A673 (cell line): ENCODE results near the gene ANKRD12. TPM values are rescaled to one million over a fixed set of nuclear protein-coding genes. Genes with fewer than 3 reads are reported as not detected.

Source experiments
- BruUV-seq: library from RNA; stranded (reverse); fragments of 400-500 nt; replicated peaks from 2 replicates; lab custom pipeline; 2021; lab: Mats Ljungman, UMichigan
- CTCF ChIA-PET: fragments of 300-600 bp; sonication (Branson Sonifier 250); formaldehyde crosslinking; loops from one replicate; lab custom pipeline; 2022; ENCODE audit warnings: antibody characterized with exemption; lab: Charles Lee
- POLR2A ChIA-PET: fragments of 300-600 bp; sonication (Branson Sonifier 250); formaldehyde crosslinking; loops from one replicate; lab custom pipeline; 2022; ENCODE audit warnings: antibody characterized with exemption; ENCODE audit not compliant: low non-redundant PET; lab: Charles Lee
- DNase-seq: peaks from one replicate; pipeline ENCODE4 v3.0.0-alpha.2; 2015; ENCODE audit warnings: low spot score
- H3K27ac ChIP-seq: fragments of 200-600 bp; sonication (generic); 2 replicates; pipeline ENCODE4 v1.5.1; 2016; ENCODE audit warnings: mixed run types, low read depth, mild to moderate bottlenecking, mixed read lengths, antibody characterized with exemption, low read length; ENCODE audit not compliant: poor library complexity, severe bottlenecking
- H3K27me3 ChIP-seq: fragments of 200-600 bp; sonication (generic); replicated peaks from 2 replicates; pipeline ENCODE4 v1.6.1; 2017; ENCODE audit warnings: mixed run types, low read depth, mild to moderate bottlenecking, mixed read lengths, antibody characterized with exemption, low read length; ENCODE audit not compliant: insufficient read depth, poor library complexity
- H3K36me3 ChIP-seq: fragments of 200-600 bp; sonication (generic); 2 replicates; pipeline ENCODE4 v1.6.1; 2016; ENCODE audit warnings: mixed run types, mild to moderate bottlenecking, mixed read lengths, antibody characterized with exemption, low read length; ENCODE audit not compliant: insufficient read depth, poor library complexity, severe bottlenecking
- H3K4me1 ChIP-seq: fragments of 200-600 bp; sonication (generic); 2 replicates; pipeline ENCODE4 v1.6.1; 2017; ENCODE audit warnings: mixed run types, mild to moderate bottlenecking, mixed read lengths, antibody characterized with exemption, low read length; ENCODE audit not compliant: insufficient read depth, poor library complexity, severe bottlenecking
- H3K4me3 ChIP-seq: fragments of 200-600 bp; sonication (generic); 2 replicates; pipeline ENCODE4 v1.5.1; 2016; ENCODE audit warnings: low read depth, mixed run types, mild to moderate bottlenecking, mixed read lengths, low read length; ENCODE audit not compliant: poor library complexity, severe bottlenecking
- H3K9me3 ChIP-seq: fragments of 200-600 bp; sonication (generic); 2 replicates; pipeline ENCODE4 v1.6.1; 2016; ENCODE audit warnings: mixed run types, low read depth, mild to moderate bottlenecking, mixed read lengths, antibody characterized with exemption, low read length; ENCODE audit not compliant: poor library complexity, severe bottlenecking
- EZH2 ChIP-seq: fragments of 200-600 bp; sonication (generic); IDR thresholded peaks from 2 replicates; pipeline ENCODE4 v1.6.1; 2017; ENCODE audit warnings: borderline replicate concordance, low read depth, mild to moderate bottlenecking, mixed read lengths, antibody characterized with exemption, low read length; ENCODE audit not compliant: poor library complexity, severe bottlenecking
- intact Hi-C: fragments of 100-400 bp; cut with micrococcal nuclease; formaldehyde crosslinking; loops from one replicate; pipeline ENCODE4 v1.10.0; 2022; ENCODE audit not compliant: unreplicated experiment
- total RNA-seq: library from RNA; stranded (reverse); gene quantifications from 2 replicates; pipeline ENCODE4 v1.2.3, GENCODE V29; 2021
- TF ChIP-seq, protein P1 (sequence below): fragments of 300-800, 200-600 bp; sonication (generic); conservative IDR thresholded peaks from 2 replicates; pipeline ENCODE4 v1.5.1; 2017; ENCODE audit warnings: low read depth, mild to moderate bottlenecking, antibody characterized with exemption, low read length, moderate library complexity, mixed read lengths

Gene ANKRD12
- total RNA-seq, 1 experiment from 2014 or later = 24.2 TPM

GRCh38 chr18:9096685-9097084, 39.9 kb upstream of the ANKRD12 start:
- BruUV-seq = no TSS peak
- Histone ChIP-seq H3K36me3 (no peaks in the 10 kb centered on the region), H3K4me1 (peaks cover 3% of the 10 kb centered on the region), H3K27me3 (no peaks in the 10 kb centered on the region), H3K27ac (no peak overlapping the region), H3K9me3 (no peaks in the 10 kb centered on the region), H3K4me3 (no peak overlapping the region)
- TF ChIP-seq, protein P1, sequence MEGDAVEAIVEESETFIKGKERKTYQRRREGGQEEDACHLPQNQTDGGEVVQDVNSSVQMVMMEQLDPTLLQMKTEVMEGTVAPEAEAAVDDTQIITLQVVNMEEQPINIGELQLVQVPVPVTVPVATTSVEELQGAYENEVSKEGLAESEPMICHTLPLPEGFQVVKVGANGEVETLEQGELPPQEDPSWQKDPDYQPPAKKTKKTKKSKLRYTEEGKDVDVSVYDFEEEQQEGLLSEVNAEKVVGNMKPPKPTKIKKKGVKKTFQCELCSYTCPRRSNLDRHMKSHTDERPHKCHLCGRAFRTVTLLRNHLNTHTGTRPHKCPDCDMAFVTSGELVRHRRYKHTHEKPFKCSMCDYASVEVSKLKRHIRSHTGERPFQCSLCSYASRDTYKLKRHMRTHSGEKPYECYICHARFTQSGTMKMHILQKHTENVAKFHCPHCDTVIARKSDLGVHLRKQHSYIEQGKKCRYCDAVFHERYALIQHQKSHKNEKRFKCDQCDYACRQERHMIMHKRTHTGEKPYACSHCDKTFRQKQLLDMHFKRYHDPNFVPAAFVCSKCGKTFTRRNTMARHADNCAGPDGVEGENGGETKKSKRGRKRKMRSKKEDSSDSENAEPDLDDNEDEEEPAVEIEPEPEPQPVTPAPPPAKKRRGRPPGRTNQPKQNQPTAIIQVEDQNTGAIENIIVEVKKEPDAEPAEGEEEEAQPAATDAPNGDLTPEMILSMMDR = no peak
- no peak for TF ChIP-seq EZH2
- no peak for DNase-seq
- ChIA-PET CTCF (no interaction called here), POLR2A (no interaction called here)
- intact Hi-C loops = no loop called here

DNA sequence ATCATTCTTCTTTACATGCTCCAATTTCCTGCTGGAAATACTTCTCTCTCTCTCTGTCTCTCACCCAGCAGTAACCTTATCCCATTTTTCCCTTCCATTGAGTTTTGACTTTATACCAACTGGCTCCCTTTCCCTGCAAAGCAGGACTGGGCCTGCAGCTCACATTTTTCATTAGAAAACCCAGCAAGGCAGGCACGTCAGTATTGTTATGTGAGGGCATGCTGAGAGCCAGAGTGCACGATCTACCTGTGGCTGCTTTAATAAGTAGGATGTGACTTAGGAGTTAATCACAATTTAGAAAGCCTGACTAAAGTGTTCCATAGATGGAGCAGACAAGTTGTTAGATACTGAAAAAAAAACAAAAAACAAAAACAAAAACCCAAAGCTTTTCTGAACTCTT, 39.2 kb upstream of the ANKRD12 start:
- no peak for TF ChIP-seq EZH2
- TF ChIP-seq, protein P1 = no peak
- Histone ChIP-seq H3K9me3 (no peaks in the 10 kb centered on the region), H3K4me1 (peaks cover 6% of the 10 kb centered on the region), H3K4me3 (no peak overlapping the region), H3K27ac (no peak overlapping the region), H3K36me3 (no peaks in the 10 kb centered on the region), H3K27me3 (no peaks in the 10 kb centered on the region)
- intact Hi-C loops = no loop called here
- CTCF ChIA-PET = no interaction called here
- POLR2A ChIA-PET = no interaction called here
- no peak for DNase-seq
- no TSS peak for BruUV-seq

GRCh38 chr18:9100796-9101195, 35.8 kb upstream of the ANKRD12 start:
- H3K4me1 ChIP-seq = peaks cover 26% of the 10 kb centered on the region

More at GRCh38 chr18:9100796-9101195, 35.8 kb upstream of the ANKRD12 start:
- H3K9me3 ChIP-seq = no peaks in the 10 kb centered on the region
- no peak for TF ChIP-seq EZH2
- TF ChIP-seq, protein P1 = no peak
- H3K27ac ChIP-seq = no peak overlapping the region
- no peak overlapping the region for H3K4me3 ChIP-seq
- CTCF ChIA-PET = no interaction called here
- no peaks in the 10 kb centered on the region for H3K27me3 ChIP-seq
- no peaks in the 10 kb centered on the region for H3K36me3 ChIP-seq
- intact Hi-C loops = loop anchor here (5.0 kb wide), 1 partner anchor 353 kb away; no protein-coding TSS in a partner anchor
- BruUV-seq = no TSS peak
- no peak for DNase-seq
- POLR2A ChIA-PET = no interaction called here
